GM18499 (cell line): ENCODE data around the gene MRPS17.
A peak's percentile ranks its signal among the peaks of the same experiment; 100 is the strongest.
"Not testable (repeated sequence)": the region's sequence is repeated elsewhere in the genome, so short reads cannot be mapped to it uniquely, and the experiment has no call there.

Experiments
- ATAC-seq: cut with Tn5 transposase; IDR thresholded peaks from one replicate; pipeline ENCODE4 v1.9.1; 2021; ENCODE audit warnings: moderate number of reproducible peaks; ENCODE audit not compliant: insufficient read depth, unreplicated experiment

The MRPS17 gene

DNA sequence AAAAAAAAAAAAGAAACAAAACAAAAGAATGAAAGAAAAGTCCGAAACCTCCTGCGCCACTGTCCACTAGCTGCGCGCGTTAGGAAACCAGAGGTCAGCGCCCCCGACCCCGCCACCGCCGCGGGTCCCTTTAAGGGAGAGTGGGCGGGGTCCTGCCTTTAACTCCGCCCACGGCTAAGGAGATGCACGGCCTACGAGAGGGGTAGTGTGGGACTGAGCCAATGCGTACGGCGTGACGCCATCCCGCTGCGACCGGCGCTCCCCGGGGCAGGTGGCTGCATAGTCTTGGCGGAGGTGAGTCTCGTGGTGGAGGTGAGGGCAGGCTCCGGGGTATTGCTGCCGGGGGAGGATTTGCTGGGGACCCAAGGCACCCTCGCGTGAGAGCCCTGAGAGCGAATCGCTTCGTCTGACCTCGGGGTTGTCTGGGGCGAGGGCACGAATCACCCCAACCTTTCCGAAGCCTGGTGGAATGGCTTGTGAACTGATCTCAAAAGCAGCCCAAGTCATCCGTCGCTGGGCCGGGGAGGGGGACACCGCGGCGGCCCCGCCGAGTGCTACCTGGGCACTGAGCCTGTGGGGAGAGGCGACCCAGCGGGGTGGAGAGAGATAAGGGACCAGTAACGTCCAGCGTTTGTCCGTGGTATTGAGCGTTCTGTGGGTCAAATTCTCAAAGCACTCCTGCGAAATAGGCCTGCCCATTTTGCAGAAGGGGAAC lies at the start of gene MRPS17:
Gene MRPS17 (plus strand): TSS at position 241 of the 715 bp plus-strand sequence. CDS start 1,319 bp downstream, outside the sequence.
- peak; percentile 99 for ATAC-seq

DNA sequence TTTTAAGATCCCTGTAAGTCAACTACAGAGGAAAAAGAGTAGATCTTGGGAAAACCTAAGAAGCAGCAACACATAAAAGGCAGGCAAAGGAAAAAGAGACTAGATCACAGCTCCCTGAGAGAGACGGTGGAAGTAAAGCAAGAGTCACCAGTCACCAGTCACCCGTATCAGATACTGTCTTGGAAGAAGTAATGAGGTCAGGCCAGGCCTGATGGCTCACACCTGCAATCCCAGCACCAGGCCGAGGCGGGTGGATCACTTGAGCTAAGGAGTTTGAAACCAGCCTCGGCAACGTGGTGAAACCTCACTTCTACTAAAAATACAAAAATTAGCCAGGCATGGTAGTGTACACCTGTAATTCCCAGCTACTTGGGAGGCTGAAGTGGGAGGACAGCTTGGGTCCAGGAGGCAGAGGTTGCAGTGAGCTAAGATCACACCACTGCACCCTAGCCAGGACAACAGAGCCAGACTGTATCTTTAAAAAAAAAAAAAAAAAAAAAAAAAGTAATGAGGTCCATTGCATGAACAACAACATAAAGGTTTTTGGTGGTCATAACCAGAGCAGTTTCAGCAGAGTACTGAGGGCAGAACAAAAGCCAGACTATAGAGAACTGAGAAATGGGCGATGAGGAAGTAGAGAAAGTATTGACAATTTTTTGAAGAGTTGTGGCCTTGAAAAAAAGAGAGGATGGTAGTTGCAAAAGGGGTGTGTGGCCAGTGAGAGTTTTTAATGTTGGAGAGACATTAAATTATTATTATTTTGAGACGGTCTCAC lies 47.5 kb upstream of the MRPS17 start:
- ATAC-seq = peak; percentile 94

DNA sequence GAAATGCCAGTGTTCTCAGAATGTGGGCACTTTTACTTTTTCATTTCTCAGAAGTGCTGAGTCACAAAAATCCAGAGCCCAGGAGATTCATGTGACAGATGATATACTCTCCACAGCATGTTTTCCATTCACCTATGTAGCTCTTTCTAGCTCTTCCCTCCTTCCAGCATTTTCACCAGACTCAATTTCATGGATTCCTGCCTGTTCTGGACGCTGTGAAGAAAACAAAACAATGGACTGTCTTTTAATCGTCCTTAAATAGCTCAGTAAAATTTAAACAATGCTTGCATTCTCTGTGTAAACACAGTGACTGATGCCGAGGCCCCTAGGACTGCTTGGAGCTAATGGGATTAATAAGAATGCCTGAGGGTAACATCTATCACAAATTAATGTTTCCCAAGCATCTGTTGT lies 38.9 kb upstream of the MRPS17 start:
- no peak for ATAC-seq

DNA sequence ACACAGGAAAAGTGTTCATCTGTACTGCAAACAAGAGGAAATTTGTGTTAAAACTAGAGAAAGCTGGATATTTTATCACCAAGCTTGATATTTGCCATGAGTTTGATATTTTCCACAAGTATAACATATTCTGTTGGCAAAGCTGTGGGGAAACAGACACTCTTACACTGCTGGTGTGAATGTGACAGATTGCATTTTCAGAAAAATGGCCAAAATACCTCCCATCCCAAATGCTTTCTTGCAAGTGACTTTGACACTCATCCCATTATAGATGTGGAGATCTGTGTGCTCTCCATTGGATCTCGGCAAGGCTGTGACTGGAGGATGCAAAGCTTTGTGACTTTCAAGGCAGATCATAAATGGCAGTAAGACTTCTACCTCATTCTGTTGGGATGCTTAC lies 33.9 kb upstream of the MRPS17 start:
- ATAC-seq = no peak

DNA sequence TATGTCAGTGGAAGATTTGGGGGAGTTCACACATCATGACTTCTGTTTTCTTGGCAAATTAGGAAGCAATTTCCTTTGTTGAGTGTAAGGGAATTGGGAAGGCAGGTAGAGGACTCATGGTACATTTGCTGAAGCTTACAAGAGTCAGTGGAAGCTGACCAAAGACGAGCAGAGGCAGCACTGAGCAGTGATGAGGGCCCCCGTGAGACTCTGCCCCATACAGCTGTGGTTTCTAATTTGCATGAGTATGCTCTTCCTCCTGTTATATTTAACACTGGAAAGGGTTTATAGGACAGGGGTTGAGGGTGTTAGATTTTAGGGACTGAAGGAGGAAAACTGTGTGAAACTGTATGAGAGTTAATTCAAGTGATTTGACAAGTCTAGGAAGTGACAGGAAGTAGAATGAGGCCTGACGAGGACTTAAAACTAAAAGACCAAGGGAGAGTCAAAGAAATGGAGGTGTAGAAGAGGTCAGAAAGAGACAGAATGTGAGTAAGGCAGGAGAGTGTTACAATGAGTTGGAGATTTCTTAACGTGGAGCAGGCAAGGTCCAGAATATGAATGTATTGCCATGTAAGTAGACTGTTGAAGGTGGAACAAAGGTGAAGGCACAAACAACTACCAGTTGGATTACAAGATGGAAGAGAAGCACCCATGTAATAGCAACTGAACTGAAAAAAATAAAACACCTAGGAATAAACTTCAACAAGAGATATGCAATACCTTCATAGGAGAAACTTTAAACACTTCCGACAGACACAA lies 23.5 kb upstream of the MRPS17 start:
- ATAC-seq = no peak

DNA sequence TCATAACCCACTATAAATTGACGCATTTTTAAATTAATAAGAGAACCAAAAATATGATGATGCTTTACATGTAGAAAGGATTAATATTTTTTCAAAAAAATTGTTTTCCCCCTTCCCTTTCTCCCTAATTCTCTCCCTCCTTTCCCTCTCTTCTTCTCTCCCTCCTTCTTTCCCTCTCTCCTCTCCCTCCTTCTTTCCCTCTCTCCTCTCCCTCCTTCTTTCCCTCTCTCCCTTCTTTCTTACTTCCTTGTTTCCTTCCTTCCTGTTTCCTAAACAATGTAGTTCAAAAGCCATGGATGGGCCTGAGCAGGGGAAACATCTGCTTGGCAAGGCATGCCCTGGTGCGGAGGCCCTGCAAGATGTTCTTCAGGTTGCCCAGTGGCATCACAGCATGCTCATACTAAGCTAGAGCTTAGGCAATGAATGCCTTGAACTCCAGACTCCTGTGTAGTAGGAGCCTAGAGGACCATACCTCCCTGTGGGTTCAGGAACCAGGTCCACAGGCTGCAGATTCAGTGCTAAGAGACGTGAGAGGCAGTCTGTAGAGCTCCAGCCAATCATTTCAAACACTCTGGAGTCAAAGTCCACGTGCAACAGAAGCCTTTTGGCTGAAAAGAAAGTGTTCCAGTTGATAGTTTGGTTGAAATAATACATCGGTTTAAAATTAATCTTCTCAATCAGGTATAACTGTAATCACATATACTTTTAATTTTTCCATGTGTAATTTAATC lies 20.1 kb upstream of the MRPS17 start:
- no peak for ATAC-seq

DNA sequence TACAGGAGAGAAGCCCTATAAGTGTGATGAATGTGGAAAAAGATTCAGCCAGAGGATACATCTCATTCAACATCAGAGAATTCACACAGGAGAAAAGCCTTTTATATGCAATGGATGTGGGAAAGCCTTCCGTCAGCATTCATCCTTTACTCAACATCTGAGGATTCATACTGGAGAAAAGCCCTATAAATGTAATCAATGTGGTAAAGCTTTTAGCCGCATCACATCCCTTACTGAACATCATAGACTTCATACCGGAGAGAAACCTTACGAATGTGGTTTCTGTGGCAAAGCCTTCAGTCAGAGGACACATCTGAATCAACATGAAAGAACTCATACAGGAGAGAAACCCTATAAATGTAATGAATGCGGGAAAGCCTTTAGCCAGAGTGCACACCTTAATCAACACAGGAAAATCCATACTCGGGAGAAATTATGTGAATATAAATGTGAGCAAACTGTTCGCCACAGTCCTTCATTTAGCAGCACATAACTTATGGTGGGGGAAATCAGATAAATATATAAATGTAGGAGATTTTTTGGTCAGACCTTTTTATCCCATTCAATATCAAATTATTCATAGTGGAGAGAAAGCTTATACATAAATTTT lies 12.1 kb upstream of the MRPS17 start:
- no peak for ATAC-seq

DNA sequence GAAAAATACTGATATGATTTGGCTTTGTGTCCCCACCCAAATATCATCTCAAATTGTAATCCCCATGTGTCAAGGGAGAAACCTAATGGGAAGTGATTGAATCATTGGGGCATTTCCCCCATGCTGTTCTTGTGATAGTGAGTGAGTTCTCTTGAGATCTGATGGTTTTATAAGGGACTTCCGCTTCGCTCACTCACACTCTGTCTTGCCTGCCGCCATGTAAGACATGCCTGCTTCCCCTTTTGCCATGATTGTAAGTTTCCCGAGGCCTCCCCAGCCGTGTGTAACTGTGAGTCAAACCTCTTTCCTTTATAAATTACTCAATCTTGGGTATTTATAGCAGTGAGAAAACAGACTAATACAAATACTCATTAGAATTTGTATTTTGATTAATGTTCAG lies 5.1 kb upstream of the MRPS17 start:
- no peak for ATAC-seq

DNA sequence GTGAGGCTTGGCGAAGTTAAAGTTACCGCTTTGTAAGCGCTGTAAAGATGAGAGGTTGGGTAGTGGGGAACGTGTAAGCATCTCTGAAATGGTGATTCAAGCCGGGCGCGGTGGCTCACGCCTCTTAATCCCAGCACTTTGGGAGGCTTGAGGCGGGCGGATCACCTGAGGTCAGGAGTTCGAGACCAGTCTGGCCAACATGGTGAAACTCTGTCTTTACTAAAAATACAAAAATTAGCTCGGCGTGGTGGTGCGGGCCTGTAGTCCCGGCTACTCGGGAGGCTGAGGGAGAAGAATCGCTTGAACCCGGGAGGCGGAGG lies 635 bp downstream of the MRPS17 start:
- ATAC-seq = not testable (repeated sequence)

DNA sequence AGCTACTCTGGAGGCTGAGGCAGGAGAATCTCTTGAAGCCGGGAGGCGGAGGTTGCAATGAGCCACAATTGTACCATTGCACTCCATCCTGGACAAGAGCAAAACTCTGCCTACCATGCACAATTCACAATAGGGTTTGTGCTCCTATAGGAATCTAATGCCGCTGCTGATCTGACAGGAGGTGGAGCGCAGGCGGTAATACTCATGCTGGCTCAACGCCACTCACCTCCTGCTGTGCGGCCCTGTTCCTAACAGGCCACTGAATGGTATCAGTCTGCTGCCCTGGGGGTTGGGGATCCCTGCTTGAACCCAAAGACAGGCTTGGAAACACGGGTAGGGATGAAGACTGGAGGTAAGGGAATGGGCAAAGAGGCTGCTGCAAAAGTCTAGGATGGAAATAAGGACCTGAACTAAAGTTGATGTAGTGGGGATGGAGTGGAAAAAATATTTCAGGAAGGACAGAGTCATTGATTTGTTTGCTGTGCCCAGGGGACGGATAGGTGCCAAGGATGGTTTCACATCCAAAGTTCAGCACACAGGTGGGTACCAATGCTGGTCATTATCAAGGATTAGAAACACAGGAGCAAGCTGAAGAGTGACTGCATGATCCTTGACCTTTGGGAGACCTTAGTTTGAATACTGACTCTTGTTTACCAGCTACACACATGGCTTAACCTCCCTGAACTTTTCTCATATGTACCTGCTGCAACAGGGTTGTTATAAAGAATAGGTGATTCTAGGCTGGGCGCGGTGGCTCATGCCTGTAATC lies 2.2 kb downstream of the MRPS17 start:
- ATAC-seq = no peak

DNA sequence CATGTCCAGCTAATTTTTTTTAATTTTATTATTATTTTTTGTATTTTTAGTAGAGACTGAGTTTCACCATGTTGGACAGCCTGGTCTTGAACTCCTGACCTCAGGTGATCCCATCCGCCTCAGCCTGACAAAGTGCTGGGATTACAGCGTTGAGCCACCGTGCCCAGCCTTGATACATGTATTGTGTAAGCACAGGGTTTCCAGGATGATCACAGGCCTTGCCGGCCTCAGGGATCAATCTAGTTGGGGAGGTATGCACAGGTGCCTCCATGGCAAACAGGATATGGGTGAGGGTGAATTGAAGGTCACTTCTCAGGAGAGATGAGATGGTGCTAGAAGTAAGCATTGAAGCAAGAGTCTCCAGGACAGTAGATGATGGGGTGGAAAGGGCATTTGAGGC lies 5.5 kb downstream of the MRPS17 start:
- ATAC-seq = no peak

DNA sequence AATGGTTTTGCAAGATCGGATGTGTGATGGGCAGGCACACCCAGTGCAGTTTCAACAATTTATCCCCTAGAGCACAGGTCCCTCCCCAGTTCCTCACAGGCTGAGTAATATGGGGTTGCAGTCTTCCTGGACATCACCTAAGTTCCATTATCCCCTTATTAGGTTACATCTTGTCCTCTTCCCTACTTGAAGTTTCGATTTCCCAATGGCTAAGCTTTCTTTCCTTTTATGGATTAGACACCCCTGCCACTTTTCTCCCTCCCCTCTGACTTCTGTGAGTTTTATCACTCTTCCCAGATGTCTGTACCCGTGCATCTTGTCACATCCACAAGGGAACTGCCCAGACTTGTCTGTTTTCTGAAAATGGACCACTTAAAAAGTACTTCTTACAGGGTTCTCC lies 10.3 kb downstream of the MRPS17 start:
- ATAC-seq = no peak

DNA sequence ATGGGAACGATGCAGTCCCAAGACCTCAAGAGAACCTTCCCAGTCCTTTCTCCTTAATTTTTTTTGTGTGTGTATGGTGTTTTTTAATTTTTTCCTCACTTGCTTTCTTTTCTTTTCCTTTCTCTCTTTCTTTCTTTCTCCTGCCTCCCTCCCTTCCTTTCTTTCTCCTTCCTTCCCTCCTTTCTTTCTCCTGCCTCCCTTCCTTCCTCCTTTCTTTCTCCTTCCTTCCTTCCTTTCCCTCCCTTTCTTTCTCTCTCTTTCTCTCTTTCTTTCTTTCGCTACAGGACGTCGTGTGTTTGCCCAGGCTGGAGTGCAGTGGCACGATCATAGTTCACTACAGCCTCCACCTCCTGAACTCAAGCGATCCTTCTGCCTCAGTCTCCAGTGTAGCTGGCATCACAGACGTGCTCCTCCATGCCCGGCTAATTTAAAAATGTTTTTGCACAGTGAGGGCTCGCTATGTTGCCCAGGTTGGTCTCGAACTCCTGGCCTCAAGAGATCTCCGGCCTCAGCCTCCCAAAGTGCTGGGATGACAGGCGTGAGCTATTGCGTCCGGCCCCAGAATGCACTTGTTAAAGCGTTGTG lies 12.0 kb downstream of the MRPS17 start:
- no peak for ATAC-seq

DNA sequence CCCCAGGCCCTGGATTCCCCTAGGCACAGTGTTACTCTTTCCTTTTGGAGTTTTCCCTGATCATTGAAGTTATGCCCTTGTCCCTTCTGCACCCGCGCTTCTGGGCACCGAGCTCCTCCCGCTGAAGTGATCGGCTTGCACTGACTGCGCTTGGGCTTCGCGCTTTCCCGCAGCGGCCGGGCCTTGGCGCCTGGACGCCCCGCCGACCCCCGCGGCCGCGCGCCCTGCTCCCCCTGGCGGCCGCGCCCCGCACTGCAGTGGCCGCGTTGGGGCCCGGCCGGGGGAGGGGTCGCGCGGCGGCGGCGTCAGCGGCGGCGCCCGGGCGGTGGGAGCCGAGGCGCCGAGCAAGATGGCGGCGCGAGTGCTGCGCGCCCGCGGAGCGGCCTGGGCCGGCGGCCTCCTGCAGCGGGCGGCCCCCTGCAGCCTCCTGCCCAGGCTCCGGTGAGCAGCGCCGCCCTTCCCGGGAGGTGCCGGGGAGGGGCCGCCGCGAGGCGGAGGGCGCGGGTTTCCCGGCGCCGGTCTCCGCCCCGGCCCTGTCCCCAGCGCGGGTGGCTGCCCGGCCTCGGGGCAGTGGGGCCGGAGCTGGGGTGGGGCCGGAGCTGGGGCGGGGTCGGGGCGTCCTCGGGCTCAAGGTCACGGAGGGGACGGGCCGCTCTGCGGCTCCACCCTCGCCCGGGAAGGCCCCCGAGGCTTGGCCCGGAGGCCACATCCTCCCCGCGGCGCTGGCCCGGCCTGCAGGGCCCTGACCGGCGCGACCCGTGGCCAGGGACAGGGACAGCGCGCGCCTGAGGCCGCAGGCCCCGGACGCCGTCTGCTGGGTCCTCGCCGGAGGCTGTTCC lies 12.8 kb downstream of the MRPS17 start, which contains the start of gene NIPSNAP2:
Gene NIPSNAP2 (plus strand): TSS at position 325 of the 839 bp plus-strand sequence. CDS start 25 bp downstream, at position 350.
- ATAC-seq = peak; percentile 42

DNA sequence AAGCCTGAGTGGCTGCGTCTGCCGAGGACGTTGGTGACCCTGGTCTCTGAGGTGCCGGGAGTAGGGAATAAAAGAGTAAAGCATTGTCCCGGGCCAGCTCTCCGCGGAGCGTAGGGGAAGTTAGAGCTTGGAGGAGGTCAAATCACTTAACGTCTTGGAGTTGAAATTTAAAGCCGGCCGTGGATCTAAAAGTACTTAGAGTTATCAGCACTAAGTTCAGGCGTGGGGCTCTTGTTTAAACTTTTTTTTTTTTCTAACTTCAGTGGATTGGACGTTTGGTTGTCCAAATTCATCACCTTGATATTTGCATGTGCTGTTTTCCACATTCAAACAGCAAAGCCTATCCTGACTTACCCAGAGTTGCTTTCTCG lies 13.4 kb downstream of the MRPS17 start:
- ATAC-seq = no peak

DNA sequence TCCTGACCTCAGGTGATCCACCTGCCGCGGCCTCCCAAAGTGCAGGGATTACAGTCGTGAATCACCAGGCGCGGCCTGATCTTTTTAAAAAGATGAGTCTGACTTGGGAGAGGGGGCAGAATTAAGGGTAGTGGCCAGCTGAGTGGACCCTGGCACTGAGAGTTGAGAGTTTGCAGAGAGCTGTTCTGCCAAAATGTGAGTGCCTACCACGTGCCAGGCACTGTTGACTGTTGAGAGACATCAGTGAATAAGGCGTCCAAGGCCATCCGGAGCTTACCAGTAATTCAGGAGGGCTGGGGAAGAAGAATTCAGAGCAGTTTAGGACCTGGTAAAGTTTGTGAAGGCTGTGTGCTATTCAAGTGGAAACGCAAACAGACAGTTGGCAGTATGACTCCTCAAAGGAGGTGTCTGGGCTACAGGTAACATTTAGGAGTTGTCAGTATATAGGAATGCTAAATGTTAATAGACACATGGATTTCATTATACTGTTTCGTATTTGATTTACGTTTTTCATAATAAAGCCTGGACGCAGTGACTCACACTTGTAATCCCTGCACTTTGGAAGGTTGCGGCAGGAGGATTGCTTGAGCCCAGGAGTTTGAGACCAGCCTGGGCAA lies 14.2 kb downstream of the MRPS17 start:
- no peak for ATAC-seq

DNA sequence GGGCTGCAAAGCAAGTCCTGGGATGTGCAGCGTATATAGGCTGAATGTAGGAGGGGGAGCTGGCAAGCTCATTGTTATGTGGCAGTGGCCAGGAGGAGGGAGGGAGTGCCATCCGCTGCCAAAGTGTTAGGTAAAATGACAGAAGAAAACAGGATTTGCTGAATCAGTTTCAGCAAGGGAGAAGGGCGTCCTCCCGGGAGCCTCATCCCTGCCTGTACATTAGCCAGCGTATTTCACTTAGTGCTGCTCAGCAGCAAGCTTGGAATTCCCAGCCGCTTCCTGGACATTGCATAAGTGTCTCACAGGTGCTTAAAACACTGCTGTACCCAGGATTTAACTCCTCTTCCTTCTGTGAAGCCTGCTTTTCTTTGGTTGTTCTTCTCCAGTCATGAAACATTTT lies 15.2 kb downstream of the MRPS17 start:
- ATAC-seq = no peak

DNA sequence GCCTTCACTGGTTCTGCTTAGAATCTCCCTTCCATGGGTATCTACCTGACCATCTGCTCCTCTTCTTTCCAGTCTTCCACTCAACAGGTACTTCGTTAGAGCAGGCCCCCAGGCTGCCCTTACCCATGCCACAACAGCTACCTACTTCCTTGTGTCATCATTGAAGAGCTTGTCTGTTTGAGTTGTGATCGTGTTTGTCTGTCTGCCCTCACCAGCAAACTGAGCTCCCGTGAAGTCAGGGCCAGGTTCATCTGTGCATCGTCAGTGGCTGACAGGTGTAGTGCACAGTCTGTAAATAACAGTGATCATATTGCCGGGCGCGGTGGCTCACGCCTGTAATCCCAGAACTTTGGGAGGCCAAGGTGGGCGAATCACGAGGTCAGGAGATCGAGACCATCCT lies 17.7 kb downstream of the MRPS17 start:
- no peak for ATAC-seq
